ENCODE data around the gene KCNE2.

KCNE2 gene

GRCh38 chr21:34357889-34358288 lies 5.9 kb upstream of the KCNE2 start:
- no peaks in the 10 kb centered on the region for H3K36me3 ChIP-seq (replicated peaks; ENCODE audit: insufficient read depth, low read length)
- H2AFZ ChIP-seq (ENCODE audit: low read length) = no peak overlapping the region
- H3K4me3 ChIP-seq (ENCODE audit: low read length) = no peak overlapping the region
- no peaks in the 10 kb centered on the region for H3K9me2 ChIP-seq (replicated peaks; ENCODE audit: insufficient read depth, low read length)
- H3F3A ChIP-seq (ENCODE audit: insufficient read depth, low read length) = no peaks in the 10 kb centered on the region
- H4K20me1 ChIP-seq (ENCODE audit: insufficient read depth, low read length) = no peaks in the 10 kb centered on the region
- H3K4me1 ChIP-seq (ENCODE audit: low read length) = peaks cover 5% of the 10 kb centered on the region
- no peak overlapping the region for H3K27ac ChIP-seq (ENCODE audit: low read length)
- no peaks in the 10 kb centered on the region for H3K9me3 ChIP-seq (replicated peaks; ENCODE audit: insufficient read depth, low read length)
- H3K27me3 ChIP-seq (replicated peaks; ENCODE audit: insufficient read depth, low read length) = no peaks in the 10 kb centered on the region; the same call in 1 of the 2 replicates
- TF ChIP-seq EZH2 (optimal IDR thresholded peaks at IDR 0.05; ENCODE audit: low read depth, low read length) (no peak), EZH2phosphoT487 (IDR thresholded peaks at IDR 0.05; ENCODE audit: low read length) (no peak), CTCF (IDR thresholded peaks at IDR 0.05; ENCODE audit: low read length) (no peak)
- no peaks in the 10 kb centered on the region for H3K79me2 ChIP-seq (ENCODE audit: low read length)
- no peak overlapping the region for H3K9ac ChIP-seq (ENCODE audit: low read length)
- H3K4me2 ChIP-seq (ENCODE audit: low read depth, low read length) = no peak overlapping the region
- no peak for DNase-seq

- Histone ChIP-seq H3F3A (ENCODE audit: insufficient read depth, low read length) (no peaks in the 10 kb centered on the region), H3K4me2 (ENCODE audit: low read depth, low read length) (no peak overlapping the region), H2AFZ (ENCODE audit: low read length) (no peak overlapping the region), H3K79me2 (ENCODE audit: low read length) (no peaks in the 10 kb centered on the region), H3K4me3 (ENCODE audit: low read length) (no peak overlapping the region), H3K36me3 (replicated peaks; ENCODE audit: insufficient read depth, low read length) (no peaks in the 10 kb centered on the region), H3K9me2 (replicated peaks; ENCODE audit: insufficient read depth, low read length) (no peaks in the 10 kb centered on the region), H3K27ac (ENCODE audit: low read length) (no peak overlapping the region), H4K20me1 (ENCODE audit: insufficient read depth, low read length) (no peaks in the 10 kb centered on the region), H3K27me3 (replicated peaks; ENCODE audit: insufficient read depth, low read length) (no peaks in the 10 kb centered on the region), H3K9ac (ENCODE audit: low read length) (no peak overlapping the region), H3K4me1 (ENCODE audit: low read length) (peaks cover 5% of the 10 kb centered on the region), H3K9me3 (replicated peaks; ENCODE audit: insufficient read depth, low read length) (no peaks in the 10 kb centered on the region)
- no peak for DNase-seq
- TF ChIP-seq EZH2phosphoT487 (IDR thresholded peaks at IDR 0.05; ENCODE audit: low read length) (no peak), CTCF (IDR thresholded peaks at IDR 0.05; ENCODE audit: low read length) (no peak), EZH2 (optimal IDR thresholded peaks at IDR 0.05; ENCODE audit: low read depth, low read length) (no peak)
Measured at GRCh38 chr21:34358866-34359265, 4.9 kb upstream of the KCNE2 start.

DNA sequence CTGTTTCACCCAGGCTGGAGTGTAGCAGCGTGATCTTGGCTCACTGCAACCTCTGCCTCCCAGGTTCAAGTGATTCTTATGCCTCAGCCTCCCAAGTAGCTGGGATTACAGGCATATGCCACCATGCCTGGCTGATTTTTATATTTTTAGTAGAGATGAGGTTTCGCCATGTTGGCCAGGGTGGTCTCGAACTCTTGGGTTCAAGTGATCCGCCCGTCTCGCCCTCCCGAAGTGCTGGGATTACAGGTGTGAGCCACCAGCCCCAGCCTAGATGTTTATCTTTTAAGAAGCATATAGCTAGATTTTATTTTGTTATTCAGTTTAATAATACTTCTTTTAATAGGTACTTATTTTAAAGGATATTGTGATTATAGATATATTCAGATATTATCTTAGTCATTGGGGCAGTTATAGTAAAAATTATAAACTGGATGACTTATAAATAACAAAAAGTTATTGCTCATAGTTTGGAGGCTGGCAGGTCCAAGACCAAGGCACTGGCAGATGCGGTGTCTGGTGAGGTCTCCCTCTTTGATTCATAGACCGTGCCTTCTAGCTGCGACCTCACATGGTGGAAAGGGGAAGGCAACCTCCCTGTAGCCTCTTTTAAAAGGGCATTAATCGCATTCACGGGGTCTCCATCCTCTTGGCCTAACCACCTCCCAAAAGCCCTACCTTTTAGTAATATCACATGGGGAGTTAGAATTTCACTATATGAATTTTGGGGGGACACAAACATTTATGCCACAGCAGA lies 3.1 kb upstream of the KCNE2 start:
- DNase-seq = no peak
- Histone ChIP-seq H3K36me3 (replicated peaks; ENCODE audit: insufficient read depth, low read length) (no peaks in the 10 kb centered on the region), H3K9me2 (replicated peaks; ENCODE audit: insufficient read depth, low read length) (no peaks in the 10 kb centered on the region), H3K9ac (ENCODE audit: low read length) (no peak overlapping the region), H3K27me3 (replicated peaks; ENCODE audit: insufficient read depth, low read length) (no peaks in the 10 kb centered on the region), H3K4me2 (ENCODE audit: low read depth, low read length) (no peak overlapping the region), H3K4me3 (ENCODE audit: low read length) (no peak overlapping the region), H3F3A (ENCODE audit: insufficient read depth, low read length) (no peaks in the 10 kb centered on the region), H3K79me2 (ENCODE audit: low read length) (no peaks in the 10 kb centered on the region), H3K9me3 (replicated peaks; ENCODE audit: insufficient read depth, low read length) (no peaks in the 10 kb centered on the region), H2AFZ (ENCODE audit: low read length) (no peak overlapping the region), H3K27ac (ENCODE audit: low read length) (no peak overlapping the region), H4K20me1 (ENCODE audit: insufficient read depth, low read length) (no peaks in the 10 kb centered on the region), H3K4me1 (ENCODE audit: low read length) (peaks cover 5% of the 10 kb centered on the region)
- TF ChIP-seq EZH2 (optimal IDR thresholded peaks at IDR 0.05; ENCODE audit: low read depth, low read length) = no peak
- TF ChIP-seq EZH2phosphoT487 (IDR thresholded peaks at IDR 0.05; ENCODE audit: low read length) = no peak
- TF ChIP-seq CTCF (IDR thresholded peaks at IDR 0.05; ENCODE audit: low read length) = no peak

Measured in MM.1S (cell line).